ENCODE data around the gene C13orf46.
"Not testable (repeated sequence)": the region's sequence is repeated elsewhere in the genome, so short reads cannot be mapped to it uniquely, and the experiment has no call there.

Gene C13orf46

GRCh38 chr13:113973218-113974164 lies at the start of gene C13orf46:
C13orf46 (minus strand) TSS chr13:113974076; CDS start chr13:113973997, 79 bp downstream.
- no peak for DNase-seq (ENCODE audit: low read depth in 2 of 3, low spot score in 1 of 3)

- no peak for DNase-seq (ENCODE audit: low read depth in 2 of 3, low spot score in 1 of 3)
Observed at GRCh38 chr13:114022876-114023275, 49.0 kb upstream of the C13orf46 start.

- no peak for DNase-seq (ENCODE audit: low read depth in 2 of 3, low spot score in 1 of 3)
Observed at GRCh38 chr13:114022309-114022669, 48.4 kb upstream of the C13orf46 start.

GRCh38 chr13:114021464-114022308 lies 47.8 kb upstream of the C13orf46 start:
- DNase-seq (ENCODE audit: low read depth in 2 of 3, low spot score in 1 of 3): no peak

- no peak for DNase-seq (ENCODE audit: low read depth in 2 of 3, low spot score in 1 of 3)
Observed at GRCh38 chr13:114020750-114021463, 47.0 kb upstream of the C13orf46 start.

GRCh38 chr13:114020134-114020533 lies 46.3 kb upstream of the C13orf46 start:
- DNase-seq (ENCODE audit: low read depth in 2 of 3, low spot score in 1 of 3): not testable (repeated sequence)

- peak; percentile 31 to 48 (median 37) for DNase-seq (ENCODE audit: low read depth in 2 of 3, low spot score in 1 of 3)
Observed at GRCh38 chr13:114019367-114019766, 45.5 kb upstream of the C13orf46 start.

GRCh38 chr13:114018461-114019055 lies 44.7 kb upstream of the C13orf46 start:
- no peak for DNase-seq (ENCODE audit: low read depth in 2 of 3, low spot score in 1 of 3)

GRCh38 chr13:114017966-114018365 lies 44.1 kb upstream of the C13orf46 start:
- DNase-seq (ENCODE audit: low read depth in 2 of 3, low spot score in 1 of 3): no peak

GRCh38 chr13:114017028-114017630 lies 43.3 kb upstream of the C13orf46 start:
- no peak for DNase-seq (ENCODE audit: low read depth in 2 of 3, low spot score in 1 of 3)

GRCh38 chr13:114016321-114017027 lies 42.6 kb upstream of the C13orf46 start:
- no peak for DNase-seq (ENCODE audit: low read depth in 2 of 3, low spot score in 1 of 3)

- DNase-seq (ENCODE audit: low read depth in 2 of 3, low spot score in 1 of 3): no peak
Observed at GRCh38 chr13:114015969-114016295, 42.1 kb upstream of the C13orf46 start.

- no peak for DNase-seq (ENCODE audit: low read depth in 2 of 3, low spot score in 1 of 3)
Observed at GRCh38 chr13:114015111-114015968, 41.5 kb upstream of the C13orf46 start.

GRCh38 chr13:114013952-114014629 lies 40.2 kb upstream of the C13orf46 start:
- DNase-seq (ENCODE audit: low read depth in 2 of 3, low spot score in 1 of 3): no peak

- DNase-seq (ENCODE audit: low read depth in 2 of 3, low spot score in 1 of 3): no peak
Observed at GRCh38 chr13:114013336-114013735, 39.5 kb upstream of the C13orf46 start.

GRCh38 chr13:114012921-114013320 lies 39.0 kb upstream of the C13orf46 start:
- no peak for DNase-seq (ENCODE audit: low read depth in 2 of 3, low spot score in 1 of 3)

GRCh38 chr13:114012141-114012540 lies 38.3 kb upstream of the C13orf46 start:
- no peak for DNase-seq (ENCODE audit: low read depth in 2 of 3, low spot score in 1 of 3)

GRCh38 chr13:114011226-114011625 lies 37.4 kb upstream of the C13orf46 start:
- DNase-seq (ENCODE audit: low read depth in 2 of 3, low spot score in 1 of 3): no peak

Measured in stimulated activated CD4-positive, alpha-beta T cell treated with anti-CD3 and anti-CD28 coated beads, Interleukin-12 subunit alpha, Interleukin-12 subunit beta, amount 100 ng/mL, for 48 hours (primary cell).